Breast epithelium (tissue), 3 donors: ENCODE results near the gene MUCL1.

Experiments used
- POLR2A ChIP-seq: fragments of 450-650 bp; IDR thresholded peaks from one replicate; pipeline ENCODE4 v1.6.1; 2016; ENCODE audit warnings: antibody characterized with exemption, mild to moderate bottlenecking, moderate library complexity
- TF ChIP-seq, protein P1 (sequence below), 3 donors: fragments of 450-650 bp; IDR thresholded peaks; one replicate each; pipeline ENCODE4 v1.5.1; 2016 to 2017; ENCODE audit warnings: antibody characterized with exemption in 3 of 3, mild to moderate bottlenecking in 3 of 3, moderate library complexity in 3 of 3

DNA sequence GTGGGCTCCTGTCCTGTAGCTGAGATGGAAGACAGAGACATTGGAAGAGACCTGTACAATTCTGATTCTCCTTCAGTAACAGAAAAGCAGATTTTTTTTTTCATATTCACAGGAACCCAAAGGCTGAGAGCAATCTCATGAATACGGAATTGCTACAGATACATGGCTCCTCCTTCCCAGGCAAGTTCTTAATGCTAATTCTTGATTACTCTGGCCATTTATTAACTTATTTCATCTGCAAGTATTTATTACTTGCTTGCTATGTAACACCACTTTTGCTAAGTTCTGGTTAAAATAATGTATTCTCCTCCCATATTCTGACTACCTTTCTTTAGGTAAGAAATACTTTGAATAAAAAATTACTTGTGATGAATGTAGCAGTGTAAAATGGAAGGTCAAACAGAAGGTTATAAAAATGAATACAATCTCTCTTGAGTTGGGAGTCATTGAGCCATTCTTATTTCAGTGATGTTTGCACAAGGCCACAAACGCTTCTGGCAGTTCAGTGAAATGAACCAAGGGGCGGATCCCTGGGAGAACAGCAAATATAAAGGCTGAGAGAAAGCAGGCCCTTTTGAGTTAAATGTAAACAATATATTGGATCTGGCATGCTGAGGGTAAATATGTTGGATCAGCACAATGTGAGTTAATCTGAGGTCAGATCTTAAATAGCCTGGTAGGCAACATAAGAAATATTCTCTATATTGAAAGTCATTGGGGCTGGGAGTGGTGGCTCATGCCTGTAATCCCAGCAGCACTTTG, 37.6 kb downstream of the MUCL1 start:
- TF ChIP-seq, protein P1, sequence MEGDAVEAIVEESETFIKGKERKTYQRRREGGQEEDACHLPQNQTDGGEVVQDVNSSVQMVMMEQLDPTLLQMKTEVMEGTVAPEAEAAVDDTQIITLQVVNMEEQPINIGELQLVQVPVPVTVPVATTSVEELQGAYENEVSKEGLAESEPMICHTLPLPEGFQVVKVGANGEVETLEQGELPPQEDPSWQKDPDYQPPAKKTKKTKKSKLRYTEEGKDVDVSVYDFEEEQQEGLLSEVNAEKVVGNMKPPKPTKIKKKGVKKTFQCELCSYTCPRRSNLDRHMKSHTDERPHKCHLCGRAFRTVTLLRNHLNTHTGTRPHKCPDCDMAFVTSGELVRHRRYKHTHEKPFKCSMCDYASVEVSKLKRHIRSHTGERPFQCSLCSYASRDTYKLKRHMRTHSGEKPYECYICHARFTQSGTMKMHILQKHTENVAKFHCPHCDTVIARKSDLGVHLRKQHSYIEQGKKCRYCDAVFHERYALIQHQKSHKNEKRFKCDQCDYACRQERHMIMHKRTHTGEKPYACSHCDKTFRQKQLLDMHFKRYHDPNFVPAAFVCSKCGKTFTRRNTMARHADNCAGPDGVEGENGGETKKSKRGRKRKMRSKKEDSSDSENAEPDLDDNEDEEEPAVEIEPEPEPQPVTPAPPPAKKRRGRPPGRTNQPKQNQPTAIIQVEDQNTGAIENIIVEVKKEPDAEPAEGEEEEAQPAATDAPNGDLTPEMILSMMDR (IDR thresholded peaks at IDR 0.05): no peak
- TF ChIP-seq POLR2A: no peak
